Suprapubic skin (tissue), 4 donors: Measurements from ENCODE around the gene CHAC2. TPM values are rescaled to one million over a fixed set of nuclear protein-coding genes. Genes with fewer than 3 reads are reported as not detected.
A peak's percentile ranks its signal among the peaks of the same experiment; 100 is the strongest.

Source experiments
- DNase-seq, 2 donors: peaks; one replicate each; pipeline ENCODE4 v3.0.0-alpha.2; 2019; ENCODE audit warnings: low spot score in 2 of 2
- H3K27ac ChIP-seq: fragments of 200-600 bp; sonication (generic); one replicate; pipeline ENCODE4 v1.5.1; 2019
- H3K27me3 ChIP-seq: fragments of 200-600 bp; sonication (generic); one replicate; pipeline ENCODE4 v1.5.1; 2019
- H3K36me3 ChIP-seq: fragments of 200-600 bp; sonication (generic); one replicate; pipeline ENCODE4 v1.5.1; 2019
- H3K4me1 ChIP-seq: fragments of 200-600 bp; sonication (generic); one replicate; pipeline ENCODE4 v1.5.1; 2019
- H3K4me3 ChIP-seq: fragments of 200-600 bp; sonication (generic); one replicate; pipeline ENCODE4 v1.5.1; 2019; ENCODE audit warnings: mild to moderate bottlenecking
- H3K9me3 ChIP-seq: fragments of 200-600 bp; sonication (generic); one replicate; pipeline ENCODE4 v1.5.1; 2019
- EP300 ChIP-seq: sonication (generic); formaldehyde crosslinking; IDR thresholded peaks from one replicate; pipeline ENCODE4 v1.6.1; 2017; ENCODE audit warnings: antibody characterized with exemption
- POLR2A ChIP-seq, 2 donors: fragments of 450-650 bp; IDR thresholded peaks; one replicate each; pipeline ENCODE4 v1.6.1; 2017; ENCODE audit warnings: antibody characterized with exemption in 2 of 2, mild to moderate bottlenecking in 2 of 2, moderate library complexity in 2 of 2
- POLR2AphosphoS5 ChIP-seq, 3 donors: sonication (generic); formaldehyde crosslinking; IDR thresholded peaks; one replicate each; pipeline ENCODE4 v1.6.1; 2017; ENCODE audit warnings: antibody characterized with exemption in 3 of 3
- WGBS: methylation state at CpG from one replicate; pipeline ENCODE4 v1.1.5; 2018; 5-methylcytosine and 5-hydroxymethylcytosine counted together
- total RNA-seq, 4 donors: library from RNA; depleted of rRNA; stranded (reverse); fragments of >200 nt; gene quantifications; one replicate each; pipeline ENCODE4 v1.1.0, GENCODE V29; 2016
- TF ChIP-seq, protein P1 (sequence below), 2 donors: fragments of 200-600 bp in 1 of 2; fragments of 450-650 bp in 1 of 2; sonication (generic) in 1 of 2; IDR thresholded peaks; one replicate each; pipeline ENCODE4 v1.5.1; 2016 to 2019; ENCODE audit warnings: antibody characterized with exemption in 2 of 2, mild to moderate bottlenecking in 1 of 2, moderate library complexity in 1 of 2

Gene CHAC2
- total RNA-seq, 4 donors from 2014 or later: 1.4 to 6.4 (median 3.0) TPM

DNA sequence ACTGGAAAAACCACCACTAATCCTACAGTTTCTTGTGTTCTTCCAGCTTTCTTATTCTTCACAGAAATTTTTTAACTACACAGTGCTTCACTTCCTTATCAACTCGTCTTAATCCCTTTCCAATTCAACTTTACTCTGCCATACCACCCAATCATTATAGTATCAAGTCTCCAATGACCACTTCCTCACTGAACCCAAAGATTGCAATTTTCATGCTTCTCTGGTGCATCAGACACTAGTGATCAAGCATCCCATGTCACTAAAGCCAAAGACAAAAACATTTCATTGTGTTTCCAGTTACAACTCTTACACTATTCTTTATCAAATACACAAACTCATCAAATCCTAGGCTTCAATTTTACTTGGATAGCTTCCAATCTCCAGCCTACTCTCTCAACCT is 9.5 kb downstream of the CHAC2 start:
- WGBS: 44% methylated on average over 1 of the region's 1 CpG
- TF ChIP-seq, protein P1, sequence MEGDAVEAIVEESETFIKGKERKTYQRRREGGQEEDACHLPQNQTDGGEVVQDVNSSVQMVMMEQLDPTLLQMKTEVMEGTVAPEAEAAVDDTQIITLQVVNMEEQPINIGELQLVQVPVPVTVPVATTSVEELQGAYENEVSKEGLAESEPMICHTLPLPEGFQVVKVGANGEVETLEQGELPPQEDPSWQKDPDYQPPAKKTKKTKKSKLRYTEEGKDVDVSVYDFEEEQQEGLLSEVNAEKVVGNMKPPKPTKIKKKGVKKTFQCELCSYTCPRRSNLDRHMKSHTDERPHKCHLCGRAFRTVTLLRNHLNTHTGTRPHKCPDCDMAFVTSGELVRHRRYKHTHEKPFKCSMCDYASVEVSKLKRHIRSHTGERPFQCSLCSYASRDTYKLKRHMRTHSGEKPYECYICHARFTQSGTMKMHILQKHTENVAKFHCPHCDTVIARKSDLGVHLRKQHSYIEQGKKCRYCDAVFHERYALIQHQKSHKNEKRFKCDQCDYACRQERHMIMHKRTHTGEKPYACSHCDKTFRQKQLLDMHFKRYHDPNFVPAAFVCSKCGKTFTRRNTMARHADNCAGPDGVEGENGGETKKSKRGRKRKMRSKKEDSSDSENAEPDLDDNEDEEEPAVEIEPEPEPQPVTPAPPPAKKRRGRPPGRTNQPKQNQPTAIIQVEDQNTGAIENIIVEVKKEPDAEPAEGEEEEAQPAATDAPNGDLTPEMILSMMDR (IDR thresholded peaks at IDR 0.05): no peak
- no peak for TF ChIP-seq POLR2A (IDR thresholded peaks at IDR 0.05)
- TF ChIP-seq POLR2AphosphoS5 (IDR thresholded peaks at IDR 0.05): no peak
- TF ChIP-seq EP300: no peak
- no peak overlapping the region for H3K27ac ChIP-seq
- H3K36me3 ChIP-seq: no peaks in the 10 kb centered on the region
- DNase-seq: no peak
- H3K4me3 ChIP-seq: no peak overlapping the region
- no peaks in the 10 kb centered on the region for H3K9me3 ChIP-seq
- H3K4me1 ChIP-seq: no peaks in the 10 kb centered on the region
- H3K27me3 ChIP-seq: no peaks in the 10 kb centered on the region

GRCh38 chr2:53778536-53779162 is 11.0 kb downstream of the CHAC2 start:
- H3K27ac ChIP-seq: no peak overlapping the region
- TF ChIP-seq EP300: no peak
- TF ChIP-seq POLR2AphosphoS5 (IDR thresholded peaks at IDR 0.05): no peak
- TF ChIP-seq POLR2A (IDR thresholded peaks at IDR 0.05): no peak
- H3K36me3 ChIP-seq: no peaks in the 10 kb centered on the region
- peaks cover under 1% of the 10 kb centered on the region for H3K4me1 ChIP-seq
- no peaks in the 10 kb centered on the region for H3K27me3 ChIP-seq
- 85% methylated on average over 5 of the region's 5 CpGs for WGBS
- H3K4me3 ChIP-seq: no peak overlapping the region
- H3K9me3 ChIP-seq: no peaks in the 10 kb centered on the region
- no peak for DNase-seq

- H3K4me3 ChIP-seq: no peak overlapping the region
- H3K9me3 ChIP-seq: no peaks in the 10 kb centered on the region
- no peaks in the 10 kb centered on the region for H3K36me3 ChIP-seq
- no peaks in the 10 kb centered on the region for H3K27me3 ChIP-seq
- H3K4me1 ChIP-seq: peaks cover 15% of the 10 kb centered on the region
- 94% methylated on average over 4 of the region's 4 CpGs for WGBS
- TF ChIP-seq, protein P1 (IDR thresholded peaks at IDR 0.05): no peak
- TF ChIP-seq POLR2AphosphoS5 (IDR thresholded peaks at IDR 0.05) (no peak), POLR2A (IDR thresholded peaks at IDR 0.05) (no peak), EP300 (no peak)
- no peak for DNase-seq
- H3K27ac ChIP-seq: no peak overlapping the region
Observed at GRCh38 chr2:53780056-53780455, 12.5 kb downstream of the CHAC2 start.

- H3K36me3 ChIP-seq: no peaks in the 10 kb centered on the region
- no peak overlapping the region for H3K4me3 ChIP-seq
- H3K4me1 ChIP-seq: peaks cover 28% of the 10 kb centered on the region
- H3K9me3 ChIP-seq: no peaks in the 10 kb centered on the region
- TF ChIP-seq POLR2AphosphoS5 (IDR thresholded peaks at IDR 0.05) (no peak), EP300 (no peak), POLR2A (IDR thresholded peaks at IDR 0.05) (no peak)
- TF ChIP-seq, protein P1 (IDR thresholded peaks at IDR 0.05): no peak
- H3K27me3 ChIP-seq: no peaks in the 10 kb centered on the region
- 83% methylated on average over 8 of the region's 8 CpGs for WGBS
- DNase-seq: no peak
- H3K27ac ChIP-seq: no peak overlapping the region
Observed at GRCh38 chr2:53782676-53783075, 15.1 kb downstream of the CHAC2 start.

- H3K4me1 ChIP-seq: peaks cover 41% of the 10 kb centered on the region
- no peak overlapping the region for H3K27ac ChIP-seq
- TF ChIP-seq, protein P1 (IDR thresholded peaks at IDR 0.05): no peak
- TF ChIP-seq POLR2A (IDR thresholded peaks at IDR 0.05) (no peak), POLR2AphosphoS5 (IDR thresholded peaks at IDR 0.05) (no peak), EP300 (no peak)
- H3K27me3 ChIP-seq: no peaks in the 10 kb centered on the region
- H3K36me3 ChIP-seq: no peaks in the 10 kb centered on the region
- DNase-seq: no peak
- no peaks in the 10 kb centered on the region for H3K9me3 ChIP-seq
- no peak overlapping the region for H3K4me3 ChIP-seq
Observed at GRCh38 chr2:53784436-53784835, 16.8 kb downstream of the CHAC2 start.

GRCh38 chr2:53785366-53785765 is 17.8 kb downstream of the CHAC2 start:
- Histone ChIP-seq H3K4me1 (peaks cover 41% of the 10 kb centered on the region), H3K27ac (no peak overlapping the region), H3K9me3 (no peaks in the 10 kb centered on the region), H3K4me3 (peak overlapping the region; percentile 75), H3K36me3 (no peaks in the 10 kb centered on the region), H3K27me3 (no peaks in the 10 kb centered on the region)
- 49% methylated on average over 11 of the region's 11 CpGs for WGBS
- no peak for DNase-seq
- TF ChIP-seq POLR2AphosphoS5 (IDR thresholded peaks at IDR 0.05): no peak
- TF ChIP-seq POLR2A (IDR thresholded peaks at IDR 0.05): no peak
- TF ChIP-seq EP300: no peak
- TF ChIP-seq, protein P1 (IDR thresholded peaks at IDR 0.05): no peak
